Activated naive CD4-positive, alpha-beta T cell treated with anti-CD3 and anti-CD28 coated beads, Interleukin-2, amount 50 U/mL, for 16 hours (primary cell): ENCODE results near the gene VPS13D.
"Not testable (repeated sequence)": the region's sequence is repeated elsewhere in the genome, so short reads cannot be mapped to it uniquely, and the experiment has no call there.

Experiments
- DNase-seq: peaks from one replicate; pipeline ENCODE4 v3.0.0-alpha.2; 2020

The VPS13D gene

GRCh38 chr1:12524266-12524665, 294.4 kb downstream of the VPS13D start:
- DNase-seq: no peak

GRCh38 chr1:12525311-12526181, 295.7 kb downstream of the VPS13D start:
- DNase-seq: no peak

- DNase-seq: no peak
Observed at GRCh38 chr1:12527564-12527963, 297.7 kb downstream of the VPS13D start.

- no peak for DNase-seq
Observed at GRCh38 chr1:12528021-12528852, 298.4 kb downstream of the VPS13D start.

GRCh38 chr1:12529640-12530174, 299.9 kb downstream of the VPS13D start:
- no peak for DNase-seq

GRCh38 chr1:12530462-12531178, 300.8 kb downstream of the VPS13D start:
- DNase-seq: no peak

- DNase-seq: no peak
Observed at GRCh38 chr1:12531179-12531499, 301.3 kb downstream of the VPS13D start.

- DNase-seq: no peak
Observed at GRCh38 chr1:12532405-12533315, 302.8 kb downstream of the VPS13D start.

- DNase-seq: no peak
Observed at GRCh38 chr1:12536023-12536639, 306.3 kb downstream of the VPS13D start.

- no peak for DNase-seq
Observed at GRCh38 chr1:12537294-12537693, 307.5 kb downstream of the VPS13D start.

GRCh38 chr1:12537906-12538461, 308.2 kb downstream of the VPS13D start:
- no peak for DNase-seq

GRCh38 chr1:12538536-12538935, 308.7 kb downstream of the VPS13D start:
- not testable (repeated sequence) for DNase-seq

GRCh38 chr1:12539320-12539704, 309.5 kb downstream of the VPS13D start:
- no peak for DNase-seq

- DNase-seq: no peak
Observed at GRCh38 chr1:12539705-12540579, 310.1 kb downstream of the VPS13D start.

- no peak for DNase-seq
Observed at GRCh38 chr1:12540580-12541273, 310.9 kb downstream of the VPS13D start.

GRCh38 chr1:12541274-12542137, 311.7 kb downstream of the VPS13D start:
- no peak for DNase-seq

GRCh38 chr1:12542138-12542465, 312.3 kb downstream of the VPS13D start:
- DNase-seq: no peak
